Loucy (cell line): ENCODE results near the gene CTDSPL.
"Not testable (repeated sequence)": the region's sequence is repeated elsewhere in the genome, so short reads cannot be mapped to it uniquely, and the experiment has no call there.

Source experiments
- H2AFZ ChIP-seq: fragments of 200-600 bp; sonication (generic); 2 replicates; pipeline ENCODE4 v1.6.0; 2016; ENCODE audit warnings: antibody characterized with exemption, mild to moderate bottlenecking, low read length, moderate library complexity
- H3F3A ChIP-seq: fragments of 200-600 bp; 2 replicates; pipeline ENCODE4 v1.6.0; 2016; ENCODE audit warnings: antibody characterized with exemption, low read depth, mild to moderate bottlenecking
- H3K27me3 ChIP-seq: fragments of 200-600 bp; sonication (generic); 2 replicates; pipeline ENCODE4 v1.6.1; 2014; ENCODE audit warnings: low read length, mild to moderate bottlenecking; ENCODE audit not compliant: insufficient read depth, poor library complexity, severe bottlenecking
- H3K36me3 ChIP-seq: fragments of 200-600 bp; sonication (generic); 2 replicates; pipeline ENCODE4 v1.6.1; 2016; ENCODE audit warnings: low read length; ENCODE audit not compliant: insufficient read depth
- H3K4me1 ChIP-seq: fragments of 200-600 bp; sonication (generic); 2 replicates; pipeline ENCODE4 v1.5.1; 2014; ENCODE audit warnings: low read length, mild to moderate bottlenecking; ENCODE audit not compliant: insufficient read depth, poor library complexity, severe bottlenecking
- H3K4me2 ChIP-seq: fragments of 200-600 bp; sonication (generic); 2 replicates; pipeline ENCODE4 v1.6.0; 2014; ENCODE audit warnings: antibody characterized with exemption, low read length, low read depth, mild to moderate bottlenecking; ENCODE audit not compliant: poor library complexity, severe bottlenecking
- H3K4me3 ChIP-seq: fragments of 200-600 bp; sonication (generic); 2 replicates; pipeline ENCODE4 v1.5.1; 2014; ENCODE audit warnings: low read length, mild to moderate bottlenecking, mixed read lengths; ENCODE audit not compliant: poor library complexity, severe bottlenecking
- H3K79me2 ChIP-seq: fragments of 200-600 bp; sonication (generic); 2 replicates; pipeline ENCODE4 v1.6.1; 2014; ENCODE audit warnings: low read length; ENCODE audit not compliant: insufficient read depth
- H3K9ac ChIP-seq: fragments of 200-600 bp; sonication (generic); 2 replicates; pipeline ENCODE4 v1.6.0; 2014; ENCODE audit warnings: mild to moderate bottlenecking, low read depth, low read length, moderate library complexity; ENCODE audit not compliant: poor library complexity, severe bottlenecking
- H3K9me2 ChIP-seq: fragments of 200-600 bp; sonication (generic); replicated peaks from 2 replicates; pipeline ENCODE4 v1.6.1; 2016; ENCODE audit warnings: low read depth, low read length, mixed read lengths
- H3K9me3 ChIP-seq: fragments of 200-600 bp; sonication (generic); 2 replicates; pipeline ENCODE4 v1.6.1; 2014; ENCODE audit warnings: mild to moderate bottlenecking, antibody characterized with exemption, low read length, low read depth; ENCODE audit not compliant: insufficient read depth
- H4K20me1 ChIP-seq: fragments of 200-600 bp; sonication (generic); 2 replicates; pipeline ENCODE4 v1.6.0; 2014; ENCODE audit warnings: antibody characterized with exemption, low read length, mild to moderate bottlenecking; ENCODE audit not compliant: insufficient read depth, poor library complexity, severe bottlenecking
- CTCF ChIP-seq: fragments of 200-600 bp; sonication (generic); conservative IDR thresholded peaks from 2 replicates; pipeline ENCODE4 v1.5.1; 2014; ENCODE audit warnings: mild to moderate bottlenecking, antibody characterized with exemption, low read length
- EZH2phosphoT487 ChIP-seq: fragments of 200-600 bp; IDR thresholded peaks from 2 replicates; pipeline ENCODE4 v1.6.1; 2018; ENCODE audit warnings: antibody characterized with exemption, mild to moderate bottlenecking, moderate library complexity, borderline replicate concordance

Gene CTDSPL

GRCh38 chr3:37986479-37987314 lies 125.0 kb downstream of the CTDSPL start:
- H3K9ac ChIP-seq, result no peak overlapping the region
- H2AFZ ChIP-seq, result no peak overlapping the region
- no peak overlapping the region for H3K4me2 ChIP-seq
- H3K36me3 ChIP-seq, result no peaks in the 10 kb centered on the region
- H3K4me1 ChIP-seq, result no peaks in the 10 kb centered on the region
- no peaks in the 10 kb centered on the region for H3K79me2 ChIP-seq
- no peaks in the 10 kb centered on the region for H3K9me2 ChIP-seq
- H3K27me3 ChIP-seq, result no peaks in the 10 kb centered on the region
- TF ChIP-seq CTCF (no peak), EZH2phosphoT487 (no peak)
- H3F3A ChIP-seq, result no peaks in the 10 kb centered on the region
- H3K4me3 ChIP-seq, result no peak overlapping the region
- no peaks in the 10 kb centered on the region for H4K20me1 ChIP-seq
- no peaks in the 10 kb centered on the region for H3K9me3 ChIP-seq

GRCh38 chr3:37987315-37987697 lies 125.6 kb downstream of the CTDSPL start:
- Histone ChIP-seq H3K36me3 (no peaks in the 10 kb centered on the region), H2AFZ (no peak overlapping the region), H3K79me2 (no peaks in the 10 kb centered on the region), H3K9ac (no peak overlapping the region), H3K4me3 (no peak overlapping the region), H3K4me1 (no peaks in the 10 kb centered on the region), H3K9me2 (no peaks in the 10 kb centered on the region), H4K20me1 (no peaks in the 10 kb centered on the region), H3K4me2 (no peak overlapping the region), H3K9me3 (no peaks in the 10 kb centered on the region), H3K27me3 (no peaks in the 10 kb centered on the region), H3F3A (no peaks in the 10 kb centered on the region)
- TF ChIP-seq CTCF (no peak), EZH2phosphoT487 (no peak)

GRCh38 chr3:37987751-37988179 lies 126.1 kb downstream of the CTDSPL start:
- no peaks in the 10 kb centered on the region for H3K9me3 ChIP-seq
- no peaks in the 10 kb centered on the region for H3K27me3 ChIP-seq
- no peaks in the 10 kb centered on the region for H3K79me2 ChIP-seq
- no peak overlapping the region for H2AFZ ChIP-seq
- H3K9me2 ChIP-seq, result no peaks in the 10 kb centered on the region
- H3K4me1 ChIP-seq, result no peaks in the 10 kb centered on the region
- H3K4me3 ChIP-seq, result no peak overlapping the region
- H3K36me3 ChIP-seq, result no peaks in the 10 kb centered on the region
- TF ChIP-seq CTCF, result no peak
- no peak for TF ChIP-seq EZH2phosphoT487
- no peaks in the 10 kb centered on the region for H4K20me1 ChIP-seq
- no peak overlapping the region for H3K4me2 ChIP-seq
- H3F3A ChIP-seq, result no peaks in the 10 kb centered on the region
- no peak overlapping the region for H3K9ac ChIP-seq

GRCh38 chr3:37988376-37988775 lies 126.7 kb downstream of the CTDSPL start:
- not testable (repeated sequence) for H3K79me2 ChIP-seq, H3K4me1 ChIP-seq, H3F3A ChIP-seq, H3K27me3 ChIP-seq, H3K9me2 ChIP-seq, H3K36me3 ChIP-seq, H3K4me3 ChIP-seq, H2AFZ ChIP-seq, H4K20me1 ChIP-seq, H3K9ac ChIP-seq, H3K9me3 ChIP-seq, H3K4me2 ChIP-seq
